A673 (cell line): Measurements from ENCODE around the gene ZNF579. TPM values are rescaled to one million over a fixed set of nuclear protein-coding genes. Genes with fewer than 3 reads are reported as not detected.

Source experiments
- BruUV-seq: library from RNA; stranded (reverse); fragments of 400-500 nt; replicated peaks from 2 replicates; lab custom pipeline; 2021; lab: Mats Ljungman, UMichigan
- CTCF ChIA-PET: fragments of 300-600 bp; sonication (Branson Sonifier 250); formaldehyde crosslinking; loops from one replicate; lab custom pipeline; 2022; ENCODE audit warnings: antibody characterized with exemption; lab: Charles Lee
- POLR2A ChIA-PET: fragments of 300-600 bp; sonication (Branson Sonifier 250); formaldehyde crosslinking; loops from one replicate; lab custom pipeline; 2022; ENCODE audit warnings: antibody characterized with exemption; ENCODE audit not compliant: low non-redundant PET; lab: Charles Lee
- DNase-seq: peaks from one replicate; pipeline ENCODE4 v3.0.0-alpha.2; 2015; ENCODE audit warnings: low spot score
- H3K27ac ChIP-seq: fragments of 200-600 bp; sonication (generic); 2 replicates; pipeline ENCODE4 v1.5.1; 2016; ENCODE audit warnings: mixed run types, low read depth, mild to moderate bottlenecking, mixed read lengths, antibody characterized with exemption, low read length; ENCODE audit not compliant: poor library complexity, severe bottlenecking
- H3K27me3 ChIP-seq: fragments of 200-600 bp; sonication (generic); replicated peaks from 2 replicates; pipeline ENCODE4 v1.6.1; 2017; ENCODE audit warnings: mixed run types, low read depth, mild to moderate bottlenecking, mixed read lengths, antibody characterized with exemption, low read length; ENCODE audit not compliant: insufficient read depth, poor library complexity
- H3K36me3 ChIP-seq: fragments of 200-600 bp; sonication (generic); 2 replicates; pipeline ENCODE4 v1.6.1; 2016; ENCODE audit warnings: mixed run types, mild to moderate bottlenecking, mixed read lengths, antibody characterized with exemption, low read length; ENCODE audit not compliant: insufficient read depth, poor library complexity, severe bottlenecking
- H3K4me1 ChIP-seq: fragments of 200-600 bp; sonication (generic); 2 replicates; pipeline ENCODE4 v1.6.1; 2017; ENCODE audit warnings: mixed run types, mild to moderate bottlenecking, mixed read lengths, antibody characterized with exemption, low read length; ENCODE audit not compliant: insufficient read depth, poor library complexity, severe bottlenecking
- H3K4me3 ChIP-seq: fragments of 200-600 bp; sonication (generic); 2 replicates; pipeline ENCODE4 v1.5.1; 2016; ENCODE audit warnings: low read depth, mixed run types, mild to moderate bottlenecking, mixed read lengths, low read length; ENCODE audit not compliant: poor library complexity, severe bottlenecking
- H3K9me3 ChIP-seq: fragments of 200-600 bp; sonication (generic); 2 replicates; pipeline ENCODE4 v1.6.1; 2016; ENCODE audit warnings: mixed run types, low read depth, mild to moderate bottlenecking, mixed read lengths, antibody characterized with exemption, low read length; ENCODE audit not compliant: poor library complexity, severe bottlenecking
- CTCF ChIP-seq: fragments of 300-800, 200-600 bp; sonication (generic); conservative IDR thresholded peaks from 2 replicates; pipeline ENCODE4 v1.5.1; 2017; ENCODE audit warnings: low read depth, mild to moderate bottlenecking, antibody characterized with exemption, low read length, moderate library complexity, mixed read lengths
- EZH2 ChIP-seq: fragments of 200-600 bp; sonication (generic); IDR thresholded peaks from 2 replicates; pipeline ENCODE4 v1.6.1; 2017; ENCODE audit warnings: borderline replicate concordance, low read depth, mild to moderate bottlenecking, mixed read lengths, antibody characterized with exemption, low read length; ENCODE audit not compliant: poor library complexity, severe bottlenecking
- intact Hi-C: fragments of 100-400 bp; cut with micrococcal nuclease; formaldehyde crosslinking; loops from one replicate; pipeline ENCODE4 v1.10.0; 2022; ENCODE audit not compliant: unreplicated experiment
- total RNA-seq: library from RNA; stranded (reverse); gene quantifications from 2 replicates; pipeline ENCODE4 v1.2.3, GENCODE V29; 2021

ZNF579 gene
- total RNA-seq, 1 experiment from 2014 or later = 27.5 TPM

DNA sequence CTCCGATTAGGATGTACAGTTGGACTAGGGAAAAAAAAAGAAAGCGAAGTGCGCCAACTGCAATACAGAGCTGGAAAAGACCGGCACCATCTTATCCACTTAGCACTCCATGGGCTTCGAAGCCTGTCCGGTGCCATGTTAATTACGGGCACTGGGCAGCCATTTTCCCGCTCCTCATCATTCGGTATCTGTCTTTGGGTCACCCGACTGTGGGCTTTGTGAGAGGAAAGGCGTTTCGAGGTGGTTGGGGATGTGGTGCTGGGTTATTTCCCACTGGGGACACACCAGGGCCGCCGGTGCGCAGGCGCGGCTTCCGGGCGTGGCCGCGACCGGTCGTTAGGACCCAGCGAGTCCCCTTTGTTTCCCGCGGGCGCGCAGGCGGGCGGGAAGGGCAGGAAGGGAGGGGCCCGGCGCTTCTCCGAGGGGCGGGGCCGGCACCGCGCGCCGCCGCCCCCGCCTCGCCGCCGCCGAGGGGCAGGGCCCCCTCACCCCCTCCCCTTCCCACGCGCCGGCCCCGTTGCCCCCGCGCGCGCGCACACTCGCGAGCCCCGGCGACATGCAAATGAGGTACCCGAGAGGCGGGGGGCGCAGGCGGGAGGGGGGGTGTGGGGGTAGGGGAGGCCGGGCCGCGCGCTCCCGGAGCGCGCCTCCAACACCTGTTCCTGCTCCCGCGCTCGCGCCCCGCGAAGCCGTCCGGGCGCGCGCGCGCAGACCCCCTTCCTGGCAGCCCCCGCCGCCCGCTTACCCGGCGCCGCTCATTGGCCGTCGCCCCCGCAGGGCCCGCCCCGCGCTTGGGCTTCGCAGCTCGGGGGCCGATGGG is 19.4 kb upstream of the ZNF579 start, which contains the start of gene ZNF524:
TSS of gene ZNF524 (plus strand) at position 447 of the 820 bp plus-strand sequence. CDS start 1,825 bp downstream, outside the sequence.
- H3K9me3 ChIP-seq = no peaks in the 10 kb centered on the region
- ChIA-PET CTCF (interaction anchor here (0.7 to 1.2 kb wide), 3 partner anchors 12 to 33 kb away, joined by 3 to 7 read pairs (median 5); no protein-coding TSS in a partner anchor), POLR2A (no interaction called here)
- peak within 1 kb of the TSS; percentile 100 for H3K27ac ChIP-seq
- peak within 1 kb of the TSS; percentile 66 for H3K4me3 ChIP-seq
- BruUV-seq = no TSS peak
- peaks cover 21% of the 10 kb centered on the region for H3K4me1 ChIP-seq
- no peak for TF ChIP-seq CTCF
- H3K27me3 ChIP-seq = no peaks in the 10 kb centered on the region
- peak; percentile 94 for DNase-seq
- intact Hi-C loops = loop anchor here (5.0 kb wide), 1 partner anchor 193 kb away; the partner anchor contains the start of gene UBE2S
- H3K36me3 ChIP-seq = peaks cover 23% of the 10 kb centered on the region

GRCh38 chr19:55599468-55599841 is 18.8 kb upstream of the ZNF579 start, which contains the start of gene FIZ1:
Gene FIZ1, minus strand, starts transcription at chr19:55599517. Its CDS starts 1,652 bp downstream, at chr19:55597865.
- peak; percentile 100 for DNase-seq
- Histone ChIP-seq H3K27me3 (no peaks in the 10 kb centered on the region), H3K9me3 (no peaks in the 10 kb centered on the region), H3K36me3 (peaks cover 27% of the 10 kb centered on the region), H3K27ac (peak within 1 kb of the TSS; percentile 100), H3K4me1 (peaks cover 17% of the 10 kb centered on the region), H3K4me3 (peak within 1 kb of the TSS; percentile 66)
- BruUV-seq = no TSS peak
- TF ChIP-seq CTCF = no peak
- TF ChIP-seq EZH2 = no peak
- POLR2A ChIA-PET = interaction anchor here (0.6 kb wide), 3 partner anchors 18 to 252 kb away, joined by 3 to 4 read pairs (median 3); partner anchors contain the start of gene ZNF579
- CTCF ChIA-PET = interaction anchor here (0.5 to 1.2 kb wide), 3 partner anchors 11 to 85 kb away, joined by 3 to 5 read pairs (median 4); no protein-coding TSS in a partner anchor
- intact Hi-C loops = no loop called here

- Histone ChIP-seq H3K9me3 (no peaks in the 10 kb centered on the region), H3K27ac (peak overlapping the region; percentile 100), H3K4me1 (peaks cover 16% of the 10 kb centered on the region), H3K4me3 (peak overlapping the region; percentile 66), H3K36me3 (peaks cover 27% of the 10 kb centered on the region), H3K27me3 (no peaks in the 10 kb centered on the region)
- peak; percentile 98 for DNase-seq
- TF ChIP-seq EZH2 (no peak), CTCF (no peak)
- intact Hi-C loops = no loop called here
- ChIA-PET POLR2A (interaction anchor here (0.6 kb wide), 3 partner anchors 17 to 251 kb away, joined by 3 to 4 read pairs (median 3); partner anchors contain the start of gene ZNF579), CTCF (interaction anchor here (0.5 to 1.2 kb wide), 3 partner anchors 11 to 84 kb away, joined by 3 to 5 read pairs (median 4); no protein-coding TSS in a partner anchor)
- no TSS peak for BruUV-seq
These were observed 18.2 kb upstream of the ZNF579 start for GRCh38 chr19:55598719-55599467.
